ENCODE measurements around the gene PPM1G. TPM values are rescaled to one million over a fixed set of nuclear protein-coding genes. Genes with fewer than 3 reads are reported as not detected.
"Not testable (repeated sequence)": the region's sequence is repeated elsewhere in the genome, so short reads cannot be mapped to it uniquely, and the experiment has no call there.

Gene PPM1G
- total RNA-seq, 1 experiment from 2014 or later = 117 TPM

DNA sequence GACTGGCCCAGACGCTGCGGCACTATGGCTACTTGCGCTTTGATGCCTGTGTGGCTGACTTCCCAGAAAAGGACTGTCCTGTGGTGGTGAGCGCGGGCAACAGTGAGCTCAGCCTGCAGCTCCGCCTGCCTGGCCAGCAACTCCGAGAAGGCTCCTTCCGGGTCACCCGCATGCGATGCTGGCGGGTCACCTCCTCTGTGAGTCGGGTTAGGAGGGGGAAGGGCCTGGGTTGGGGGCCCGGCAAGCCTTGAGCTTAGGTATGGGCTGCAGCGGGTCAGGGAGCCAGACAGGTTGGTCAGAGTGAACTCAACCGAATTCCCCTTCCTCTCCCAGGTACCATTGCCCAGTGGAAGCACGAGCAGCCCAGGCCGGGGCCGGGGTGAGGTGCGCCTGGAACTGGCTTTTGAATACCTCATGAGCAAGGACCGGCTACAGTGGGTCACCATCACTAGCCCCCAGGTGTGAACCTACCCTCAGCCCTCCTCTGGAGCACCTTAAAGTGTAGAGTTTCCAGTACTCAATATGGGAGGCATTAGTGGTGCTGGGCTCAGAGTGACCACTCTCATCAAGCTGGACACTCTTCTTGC is 33.8 kb downstream of the PPM1G start:
- no peak for DNase-seq (ENCODE audit: low read depth)

DNA sequence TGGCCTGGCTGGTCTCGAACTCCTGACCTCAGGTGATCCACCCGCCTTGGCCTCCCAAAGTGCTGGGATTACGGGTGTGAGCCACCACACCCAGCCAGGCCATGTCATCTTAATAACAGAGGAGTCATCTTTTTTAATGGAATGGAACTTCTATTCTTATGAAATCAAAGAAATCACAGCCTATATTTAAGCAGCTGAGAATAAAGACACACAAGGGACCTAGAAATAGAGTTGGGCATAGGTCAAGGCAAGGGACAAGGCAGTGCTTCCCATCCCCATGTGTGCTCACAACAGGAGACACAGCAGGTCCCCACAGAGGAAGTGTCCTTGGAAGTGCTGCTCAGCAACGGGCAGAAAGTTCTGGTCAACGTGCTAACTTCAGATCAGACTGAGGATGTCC is 35.8 kb downstream of the PPM1G start:
- DNase-seq (ENCODE audit: low read depth) = no peak

DNA sequence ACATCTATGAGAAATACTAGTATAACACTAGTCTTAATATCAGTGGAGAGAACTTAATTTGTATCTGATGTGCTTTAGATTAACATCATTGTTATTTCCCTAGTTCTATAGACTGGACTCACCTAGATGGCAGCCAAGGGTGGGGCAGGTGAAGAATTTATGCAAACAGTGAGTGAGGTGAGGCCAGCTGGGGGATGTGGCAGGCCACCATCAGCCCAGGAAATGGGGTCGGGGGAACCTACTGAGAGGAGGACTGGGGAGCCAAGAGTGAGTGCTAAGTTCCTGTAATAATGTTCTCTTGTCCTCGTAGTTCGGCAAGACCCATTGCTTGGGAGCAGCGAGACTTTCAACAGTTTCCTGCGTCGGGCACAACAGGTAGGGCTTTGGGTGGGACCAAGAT is 36.5 kb downstream of the PPM1G start:
- no peak for DNase-seq (ENCODE audit: low read depth)

DNA sequence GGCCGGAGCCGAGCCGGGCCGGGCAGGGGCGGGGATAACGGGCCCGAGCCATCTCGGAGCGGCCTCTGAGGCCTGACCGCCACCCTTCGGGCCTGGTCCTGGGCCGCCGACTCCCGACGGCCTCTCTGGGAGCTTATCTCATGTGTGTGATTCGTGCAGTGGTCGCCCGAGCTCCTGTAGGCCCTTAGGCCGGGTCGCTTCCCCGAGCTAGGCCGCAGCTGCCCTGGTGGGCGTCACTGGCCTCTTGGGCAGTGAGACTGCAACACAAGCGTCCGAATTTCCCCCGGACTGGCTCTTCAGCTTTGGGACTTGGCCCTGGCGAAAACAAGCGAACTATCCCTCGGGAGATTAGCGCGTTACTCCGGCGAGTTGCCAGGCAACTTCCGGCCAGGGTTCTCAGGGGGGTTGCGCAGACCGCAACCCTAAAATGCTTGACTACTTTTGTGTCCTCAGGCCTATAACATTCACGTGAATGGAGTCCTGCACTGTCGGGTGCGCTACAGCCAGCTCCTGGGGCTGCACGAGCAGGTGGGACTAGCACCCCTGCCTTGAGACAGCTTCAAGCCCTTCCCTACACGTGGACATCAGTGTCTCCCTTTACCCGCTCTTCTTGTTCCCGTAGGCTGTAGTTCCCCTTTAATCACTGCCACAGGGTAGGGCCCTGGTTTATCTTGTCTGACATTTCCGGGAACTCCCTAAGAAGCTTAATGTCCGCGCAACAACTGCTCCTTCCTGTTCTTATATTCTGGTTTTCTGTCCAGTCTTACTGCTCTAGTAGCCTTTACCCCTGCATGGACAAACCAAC is 38.4 kb downstream of the PPM1G start:
- peak; percentile 64 for DNase-seq (ENCODE audit: low read depth)

DNA sequence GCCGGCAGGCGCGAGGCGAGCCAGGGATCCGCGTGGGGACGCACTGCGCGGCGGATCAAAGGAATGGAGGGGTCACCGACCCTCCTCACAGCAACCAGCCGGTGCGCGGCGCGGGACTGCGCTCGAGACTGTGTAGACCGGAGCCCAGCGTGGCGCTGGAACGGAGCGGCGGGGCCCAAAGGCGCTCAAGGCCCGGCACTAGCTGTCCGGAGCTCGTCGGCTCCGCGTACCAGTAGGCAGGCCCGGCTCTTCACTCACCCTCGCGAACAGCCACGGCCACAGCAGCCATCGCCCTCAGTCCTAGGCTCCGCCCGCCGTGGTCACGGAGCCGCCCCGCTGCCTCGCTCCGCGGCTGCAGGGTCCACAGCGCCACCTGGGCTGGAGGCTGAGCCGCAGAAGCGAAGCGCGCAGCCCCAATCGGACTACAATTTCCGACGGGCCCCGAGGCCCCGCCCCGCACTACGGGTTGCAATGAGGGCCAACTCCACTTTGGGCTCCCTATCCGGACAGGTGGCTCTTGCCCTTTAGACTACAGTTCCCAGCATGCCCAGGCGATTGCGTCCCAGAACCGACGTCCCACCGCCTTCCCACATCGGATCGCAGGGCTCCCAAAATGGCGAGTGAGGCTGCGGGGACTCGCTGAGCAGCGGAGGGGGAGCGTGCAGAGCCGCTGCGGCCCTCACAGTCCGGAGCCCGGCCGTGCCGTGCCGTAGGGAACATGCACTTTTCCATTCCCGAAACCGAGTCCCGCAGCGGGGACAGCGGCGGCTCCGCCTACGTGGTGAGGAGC is 39.2 kb downstream of the PPM1G start, which contains the start of the genes EIF2B4 and SNX17:
Gene EIF2B4 (minus strand): TSS at position 313 of the 790 bp plus-strand sequence. CDS start 24 bp downstream, at position 289.
Gene SNX17 (plus strand): TSS at position 591 of the 790 bp plus-strand sequence. CDS start 128 bp downstream, at position 719.
- peak; percentile 99 for DNase-seq (ENCODE audit: low read depth)

DNA sequence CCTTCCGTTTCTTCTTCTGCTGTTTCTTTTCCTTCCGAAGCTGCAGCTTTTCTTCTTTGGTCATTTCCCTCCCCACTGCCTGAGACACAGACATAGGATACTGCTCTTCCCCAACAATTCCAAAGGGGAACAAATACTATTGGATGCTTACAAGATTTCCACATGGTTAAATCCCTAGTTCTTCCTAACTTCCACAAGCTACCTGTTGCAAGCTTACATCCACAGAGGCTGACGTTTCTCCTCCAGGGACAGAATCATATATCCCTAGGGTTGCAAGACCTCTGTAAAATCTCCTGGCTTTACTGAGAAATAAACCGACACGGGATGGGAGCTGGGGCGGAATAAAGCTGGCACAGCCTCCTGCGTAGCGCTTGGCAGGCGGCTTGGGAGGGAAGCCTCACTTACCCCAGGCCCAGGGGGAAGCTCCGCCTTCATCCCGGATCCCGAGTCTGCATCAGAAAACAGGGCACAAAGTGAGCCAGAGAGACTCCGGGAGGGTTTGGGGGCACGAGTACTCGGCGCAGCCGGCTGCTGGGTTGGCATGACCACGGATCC is 39.8 kb downstream of the PPM1G start:
- no peak for DNase-seq (ENCODE audit: low read depth)

DNA sequence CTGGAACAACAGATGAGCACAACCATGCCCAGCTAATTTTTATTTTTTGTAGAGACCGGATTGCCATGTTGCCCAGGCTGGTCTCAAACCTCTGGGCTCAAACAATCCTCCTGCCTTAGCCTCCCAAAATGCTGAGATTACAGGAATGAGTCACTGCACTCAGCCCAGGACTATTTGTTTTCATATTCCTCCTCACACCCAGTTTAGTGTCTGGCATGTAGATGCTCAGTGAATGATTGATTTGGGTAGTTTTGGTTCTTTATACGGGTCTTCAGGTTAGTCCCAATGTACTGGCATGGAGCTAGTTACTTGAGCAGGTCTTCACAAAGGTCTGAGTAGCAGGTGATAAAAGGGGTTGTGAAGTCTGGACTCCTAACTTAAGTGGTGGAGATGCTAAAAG is 45.5 kb downstream of the PPM1G start:
- no peak for DNase-seq (ENCODE audit: low read depth)

DNA sequence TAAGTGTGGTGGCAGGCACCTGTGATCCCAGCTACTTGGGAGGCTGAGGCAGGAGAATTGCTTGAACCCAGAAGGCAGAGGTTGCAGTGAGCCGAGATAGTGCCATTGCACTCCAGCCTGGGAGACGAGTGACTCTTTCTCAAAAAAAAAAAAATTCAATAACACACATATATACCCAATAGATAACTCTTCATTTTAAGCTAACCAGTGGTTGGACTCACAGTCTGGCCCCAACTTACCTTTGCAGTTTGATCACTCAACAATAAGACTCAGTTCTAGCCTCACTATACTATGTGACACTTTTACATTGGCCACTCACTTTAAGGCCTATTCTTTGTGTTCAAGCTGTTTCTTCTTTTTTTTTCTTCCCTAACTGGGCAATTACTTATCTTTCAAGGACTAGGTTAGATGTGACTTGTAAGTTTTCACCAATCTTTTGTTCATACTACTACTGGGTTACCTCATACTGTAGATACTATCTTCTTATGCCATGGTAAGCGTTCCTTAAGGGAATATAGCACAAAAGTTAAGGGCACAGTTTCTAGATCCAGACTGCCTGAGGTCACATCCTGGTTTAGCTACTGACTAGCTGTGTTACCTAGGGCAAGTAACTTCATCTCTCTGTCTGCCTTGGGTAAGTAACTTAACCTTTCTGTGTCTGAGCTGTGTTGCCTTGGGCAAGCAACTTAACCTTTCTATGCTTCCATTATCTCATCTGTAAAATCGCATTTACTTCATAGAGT is 46.5 kb downstream of the PPM1G start:
- no peak for DNase-seq (ENCODE audit: low read depth)

DNA sequence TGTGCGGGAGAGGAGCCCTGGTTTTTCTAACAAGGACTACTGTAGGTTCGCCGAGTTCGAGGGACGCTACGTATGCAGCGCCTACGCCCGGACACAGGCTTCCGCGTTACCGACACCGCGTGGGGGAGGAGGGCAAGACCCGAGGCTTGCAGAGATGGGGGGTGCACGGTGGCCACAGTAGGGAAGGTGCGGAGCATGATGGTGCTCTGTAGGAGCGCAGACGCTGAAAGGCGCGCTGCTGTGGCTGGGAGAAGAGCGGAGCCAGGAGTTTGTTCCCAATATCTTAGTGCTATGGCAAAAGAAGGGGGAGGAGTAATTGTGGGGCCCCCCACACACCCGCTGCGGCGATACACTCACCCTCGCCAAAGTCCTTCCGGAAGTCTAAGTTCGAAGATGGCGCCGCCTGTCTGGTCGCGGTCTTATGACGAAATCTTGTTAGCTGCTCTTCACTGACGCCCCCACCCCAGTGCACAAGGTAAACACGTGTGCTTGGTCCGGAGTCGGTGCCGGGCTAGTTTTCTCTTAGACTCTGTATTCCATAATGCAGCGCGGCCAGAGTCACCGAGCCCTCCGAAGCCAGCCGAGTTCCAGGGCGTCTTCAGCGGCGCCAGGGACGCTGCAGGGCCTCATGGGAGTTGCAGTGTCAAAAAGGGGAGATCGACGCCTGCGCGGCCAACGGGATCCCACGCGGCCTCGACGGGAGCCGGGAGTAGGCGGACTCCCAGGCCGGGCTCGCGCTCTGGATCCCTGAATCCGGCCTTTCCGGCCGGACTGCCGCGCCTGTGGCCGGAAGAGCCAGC is 52.8 kb downstream of the PPM1G start, which contains the start of gene GTF3C2:
Gene GTF3C2 (minus strand): TSS at position 383 of the 800 bp plus-strand sequence. CDS start 13,210 bp downstream, outside the sequence.
- peak; percentile 98 for DNase-seq (ENCODE audit: low read depth)

DNA sequence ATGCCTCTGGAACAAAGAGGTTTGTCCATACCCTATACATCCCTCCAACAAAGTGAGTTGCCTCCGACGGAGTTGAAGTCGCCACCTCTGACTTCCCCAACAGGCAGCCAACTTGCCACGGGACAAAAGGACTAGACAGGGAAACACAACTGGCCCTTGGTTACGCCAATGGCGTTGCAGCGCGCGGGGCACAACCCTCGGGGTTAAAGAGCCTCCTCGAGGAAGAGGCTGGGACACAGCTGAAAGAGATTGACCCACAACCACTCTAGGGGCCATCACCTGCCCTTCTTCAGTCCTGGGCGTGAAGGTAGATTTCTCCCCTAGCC is 53.4 kb downstream of the PPM1G start:
- peak; percentile 60 for DNase-seq (ENCODE audit: low read depth)

DNA sequence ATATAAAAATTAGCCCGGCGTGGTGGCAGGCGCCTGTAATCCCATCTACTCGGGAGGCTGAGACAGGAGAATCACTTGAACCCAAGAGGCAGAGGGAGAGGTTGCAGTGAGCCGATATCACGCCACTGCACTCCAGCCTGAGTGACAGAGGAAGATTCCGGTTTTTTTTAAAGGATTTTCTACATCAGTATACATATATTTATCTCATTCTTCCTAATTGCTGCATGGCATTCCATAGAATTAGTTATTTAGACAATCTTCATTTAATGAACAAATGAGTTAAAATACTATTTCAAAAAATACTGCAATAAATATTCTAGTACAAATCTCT is 54.8 kb downstream of the PPM1G start:
- DNase-seq (ENCODE audit: low read depth) = no peak

DNA sequence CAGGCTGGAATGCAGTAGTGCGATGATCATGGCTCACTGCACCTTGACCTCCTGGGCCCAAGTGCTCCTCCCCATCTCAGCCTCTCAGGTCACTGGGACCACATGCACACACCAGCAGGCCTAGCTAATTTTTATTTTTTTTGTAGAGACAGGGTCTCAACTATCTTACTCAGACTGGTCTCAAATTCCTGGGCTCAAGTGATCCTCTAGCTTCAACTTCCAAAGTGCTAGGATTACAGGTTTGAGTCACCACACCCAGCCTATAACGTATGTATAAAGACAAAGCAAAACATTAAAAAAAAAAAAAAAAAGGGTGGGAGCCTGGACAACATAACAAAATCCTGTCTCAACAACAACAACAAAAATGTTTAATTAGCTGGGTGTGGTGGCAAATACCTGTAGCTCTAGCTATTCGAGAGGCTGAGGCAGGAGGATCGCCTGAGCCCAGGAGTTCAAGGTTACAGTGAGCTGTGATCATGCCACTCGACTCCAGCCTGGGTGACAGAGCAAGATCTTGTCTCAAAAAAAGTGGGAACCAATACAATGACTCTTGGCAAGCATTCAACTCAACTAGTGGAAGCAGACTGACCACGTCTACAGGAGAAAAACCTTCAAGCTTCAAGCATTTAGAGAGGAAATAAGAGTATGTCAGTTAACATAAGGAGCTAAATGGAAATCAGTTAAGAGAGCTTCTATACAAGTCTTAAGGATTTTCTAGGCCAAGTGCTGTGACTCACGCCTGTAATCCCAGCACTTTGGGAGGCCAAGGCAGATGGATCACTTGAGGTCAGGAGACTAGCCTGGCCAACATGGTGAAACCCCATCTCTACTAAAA is 55.4 kb downstream of the PPM1G start:
- DNase-seq (ENCODE audit: low read depth) = peak; percentile 79

DNA sequence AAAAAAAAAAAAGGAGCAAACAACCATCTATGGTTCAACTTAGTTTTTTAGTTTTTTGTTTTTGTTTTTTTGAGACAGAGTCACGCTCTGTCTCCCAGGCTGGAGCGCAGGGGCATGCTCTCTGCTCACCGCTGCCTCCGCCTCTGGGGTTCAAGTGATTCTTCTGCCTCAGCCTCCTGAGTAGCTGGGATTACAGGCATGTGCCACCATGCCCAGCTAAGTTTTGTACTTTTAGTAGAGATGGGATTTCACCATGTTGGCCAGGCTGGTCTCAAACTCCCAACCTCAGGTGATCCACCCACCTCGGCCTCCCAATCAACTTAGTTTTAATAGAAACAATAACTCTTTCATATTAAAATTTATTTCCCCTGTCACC is 56.0 kb downstream of the PPM1G start:
- DNase-seq (ENCODE audit: low read depth) = not testable (repeated sequence)

DNA sequence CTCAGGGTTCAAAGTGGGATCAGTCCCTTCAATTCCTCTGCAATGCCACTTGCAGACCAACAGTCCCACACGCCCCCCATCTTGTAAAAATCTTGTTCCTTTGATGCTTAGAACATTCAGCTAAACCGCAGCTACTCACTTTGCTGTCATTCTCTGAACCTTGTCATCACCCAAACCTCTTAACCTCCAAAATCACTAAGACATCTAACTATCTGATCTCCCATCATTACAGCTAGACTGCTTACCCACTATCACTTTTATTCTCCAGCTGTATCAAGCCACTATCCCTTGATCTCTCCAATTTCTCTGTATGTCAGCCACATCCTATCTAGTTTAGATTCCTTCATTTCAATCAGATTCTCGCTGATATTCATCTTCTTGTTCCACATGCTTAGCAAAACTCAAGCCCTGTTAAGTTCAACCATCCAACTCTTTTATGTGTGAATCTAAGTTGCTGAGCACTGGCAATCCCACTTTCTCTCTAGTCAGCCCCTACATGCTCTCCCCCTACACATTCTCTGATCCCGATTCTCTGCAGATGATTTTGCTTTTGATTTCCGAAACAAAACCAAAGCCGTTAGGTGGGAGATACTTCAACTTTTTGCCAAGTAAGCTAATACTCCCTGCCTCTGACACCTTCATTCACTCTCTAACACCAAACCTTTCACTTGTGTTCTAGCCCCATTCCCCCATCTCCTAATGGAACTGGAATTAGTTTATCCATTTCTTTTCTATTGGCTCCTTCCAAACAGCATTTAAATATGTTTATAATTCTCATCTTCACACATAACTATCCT is 57.4 kb downstream of the PPM1G start:
- no peak for DNase-seq (ENCODE audit: low read depth)

DNA sequence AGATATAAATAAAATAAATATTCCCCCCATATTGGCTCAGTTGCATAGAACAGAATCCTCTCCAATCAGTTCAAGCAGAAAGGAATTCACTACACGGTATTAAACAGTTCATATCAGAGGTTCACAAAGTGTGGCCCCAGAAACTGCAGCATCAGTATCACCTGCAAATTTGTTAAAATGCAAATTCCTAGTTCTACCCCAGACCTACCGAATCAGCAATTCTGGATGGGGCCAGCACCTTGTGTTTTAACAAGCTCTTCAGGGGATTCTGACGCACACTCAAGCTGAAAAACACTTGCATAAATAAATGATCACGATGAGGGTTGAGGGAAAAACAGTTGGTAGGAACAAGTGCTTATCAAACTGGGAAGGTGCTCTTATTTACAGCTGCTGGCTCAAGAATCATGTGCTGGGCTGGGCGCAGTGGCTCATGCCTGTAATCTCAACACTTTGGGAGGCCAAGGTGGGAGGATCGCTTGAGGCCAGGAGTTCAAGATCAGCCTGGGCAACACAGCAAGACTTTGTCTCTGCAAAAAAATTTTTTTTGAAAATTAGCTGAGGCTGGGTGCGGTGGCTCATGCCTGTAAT is 59.2 kb downstream of the PPM1G start:
- DNase-seq (ENCODE audit: low read depth) = no peak

DNA sequence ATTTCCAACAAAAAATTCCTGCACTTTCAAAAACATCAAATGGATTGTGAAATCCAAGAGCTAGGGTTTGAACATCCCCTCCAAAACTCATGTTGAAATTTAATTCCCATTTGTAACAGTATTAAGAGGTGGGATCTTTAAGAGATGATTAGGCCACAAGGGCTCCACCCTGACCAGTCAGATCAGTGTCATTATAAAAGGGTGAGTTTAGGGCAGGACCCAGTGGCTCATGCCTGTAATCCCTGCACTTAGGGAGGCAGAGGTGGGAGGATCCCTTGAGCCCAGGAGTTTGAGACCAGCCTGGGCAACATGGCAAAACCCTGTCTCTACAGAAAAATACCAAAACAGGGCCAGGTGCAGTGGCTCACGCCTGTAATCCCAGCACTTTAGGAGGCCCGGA is 61.8 kb downstream of the PPM1G start:
- DNase-seq (ENCODE audit: low read depth) = peak; percentile 11

DNA sequence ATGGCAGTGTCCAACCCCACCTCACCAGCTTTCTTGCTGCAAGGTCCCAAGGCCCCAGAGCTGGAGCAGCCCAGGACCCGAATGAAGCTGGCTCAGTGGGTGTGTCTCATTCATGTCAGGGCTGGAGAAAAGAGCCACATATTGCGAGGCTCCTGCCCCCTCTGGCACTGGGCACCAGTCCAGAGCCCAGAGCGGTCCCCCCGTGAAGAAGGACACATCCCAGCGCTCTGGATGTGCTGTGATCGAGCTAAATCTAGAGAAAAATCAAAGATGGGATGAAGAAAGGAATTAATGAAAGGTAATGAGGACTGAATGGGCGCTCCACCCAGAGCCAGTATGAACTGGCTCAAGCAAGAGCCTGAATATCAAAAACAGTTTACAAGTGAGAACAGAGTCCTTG is 73.2 kb downstream of the PPM1G start:
- no peak for DNase-seq (ENCODE audit: low read depth)

DNA sequence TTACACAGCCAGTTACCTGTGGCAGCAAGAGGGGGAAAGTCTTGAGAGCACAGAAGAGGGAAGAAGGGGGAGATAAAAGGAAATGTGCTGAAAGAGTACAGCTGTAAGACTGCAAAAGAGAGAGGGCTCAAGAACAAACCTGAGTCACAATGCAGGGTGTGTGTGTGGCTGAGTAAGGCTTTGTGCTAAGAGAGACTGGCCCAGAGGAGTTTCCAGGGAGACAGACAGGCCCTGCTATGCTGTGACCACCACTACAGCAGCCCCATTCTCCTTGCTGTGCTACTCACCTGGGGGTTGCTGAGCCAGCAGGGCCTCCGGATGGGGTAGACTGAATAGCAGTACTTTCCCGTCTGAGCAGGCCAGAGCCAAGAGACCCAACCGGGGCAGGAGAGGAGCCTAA is 74.1 kb downstream of the PPM1G start:
- DNase-seq (ENCODE audit: low read depth) = no peak

Data from LHCN-M2 (cell line).